HPDE6-E6E7 (cell line): ENCODE measurements around the gene CRY2.
"Not testable (repeated sequence)": the region's sequence is repeated elsewhere in the genome, so short reads cannot be mapped to it uniquely, and the experiment has no call there.

ENCODE experiments used
- DNase-seq: peaks from one replicate; pipeline ENCODE4 v3.0.0; 2011; ENCODE audit warnings: missing footprints; ENCODE audit errors: extremely low spot score

Gene CRY2

GRCh38 chr11:45899448-45900174 lies 52.3 kb downstream of the CRY2 start:
- DNase-seq: peak; percentile 91

- not testable (repeated sequence) for DNase-seq
Measured at GRCh38 chr11:45900175-45900800, 53.0 kb downstream of the CRY2 start.

- DNase-seq: no peak
Measured at GRCh38 chr11:45900916-45901617, 53.8 kb downstream of the CRY2 start.

- no peak for DNase-seq
Measured at GRCh38 chr11:45901626-45902025, 54.4 kb downstream of the CRY2 start.

DNA sequence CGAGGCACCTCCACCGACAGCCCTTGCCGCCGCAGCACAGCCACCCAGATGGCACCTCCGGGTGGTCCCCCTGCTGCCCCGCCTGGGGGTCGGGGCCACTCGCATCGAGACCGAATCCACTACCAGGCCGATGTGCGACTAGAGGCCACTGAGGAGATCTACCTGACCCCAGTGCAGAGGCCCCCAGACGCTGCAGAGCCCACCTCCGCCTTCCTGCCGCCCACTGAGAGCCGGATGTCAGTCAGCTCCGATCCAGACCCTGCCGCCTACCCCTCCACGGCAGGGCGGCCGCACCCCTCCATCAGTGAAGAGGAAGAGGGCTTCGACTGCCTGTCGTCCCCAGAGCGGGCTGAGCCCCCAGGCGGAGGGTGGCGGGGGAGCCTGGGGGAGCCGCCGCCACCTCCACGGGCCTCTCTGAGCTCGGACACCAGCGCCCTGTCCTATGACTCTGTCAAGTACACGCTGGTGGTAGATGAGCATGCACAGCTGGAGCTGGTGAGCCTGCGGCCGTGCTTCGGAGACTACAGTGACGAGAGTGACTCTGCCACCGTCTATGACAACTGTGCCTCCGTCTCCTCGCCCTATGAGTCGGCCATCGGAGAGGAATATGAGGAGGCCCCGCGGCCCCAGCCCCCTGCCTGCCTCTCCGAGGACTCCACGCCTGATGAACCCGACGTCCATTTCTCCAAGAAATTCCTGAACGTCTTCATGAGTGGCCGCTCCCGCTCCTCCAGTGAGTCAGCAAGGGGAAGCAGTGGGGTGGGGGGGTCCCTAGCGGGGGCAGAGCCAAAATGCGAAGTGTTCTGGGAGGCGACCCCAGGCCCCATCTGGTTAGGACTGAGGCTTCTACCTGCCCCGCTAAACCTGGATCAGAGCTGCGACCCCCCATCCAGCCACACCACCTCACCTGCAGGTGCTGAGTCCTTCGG lies 55.4 kb downstream of the CRY2 start:
- DNase-seq: no peak

- no peak for DNase-seq
Measured at GRCh38 chr11:45904309-45904915, 57.1 kb downstream of the CRY2 start.

DNA sequence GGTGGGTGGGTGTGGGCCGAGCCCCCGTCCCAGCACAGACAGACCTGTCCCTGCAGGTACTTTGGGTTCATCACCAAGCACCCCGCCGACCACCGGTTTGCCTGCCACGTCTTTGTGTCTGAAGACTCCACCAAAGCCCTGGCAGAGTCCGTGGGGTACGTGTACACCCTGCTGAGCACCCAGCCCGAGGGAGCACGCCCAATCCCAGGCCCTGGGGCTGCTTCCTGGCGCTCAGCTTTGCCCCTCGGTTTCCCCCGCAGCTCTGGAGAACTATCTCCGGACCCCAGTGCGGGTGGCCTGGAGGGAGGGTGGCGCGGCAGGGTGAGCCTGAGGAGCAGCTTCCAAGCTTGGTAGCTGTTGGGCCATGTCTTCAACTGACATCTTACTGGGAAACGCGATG lies 57.8 kb downstream of the CRY2 start:
- no peak for DNase-seq

DNA sequence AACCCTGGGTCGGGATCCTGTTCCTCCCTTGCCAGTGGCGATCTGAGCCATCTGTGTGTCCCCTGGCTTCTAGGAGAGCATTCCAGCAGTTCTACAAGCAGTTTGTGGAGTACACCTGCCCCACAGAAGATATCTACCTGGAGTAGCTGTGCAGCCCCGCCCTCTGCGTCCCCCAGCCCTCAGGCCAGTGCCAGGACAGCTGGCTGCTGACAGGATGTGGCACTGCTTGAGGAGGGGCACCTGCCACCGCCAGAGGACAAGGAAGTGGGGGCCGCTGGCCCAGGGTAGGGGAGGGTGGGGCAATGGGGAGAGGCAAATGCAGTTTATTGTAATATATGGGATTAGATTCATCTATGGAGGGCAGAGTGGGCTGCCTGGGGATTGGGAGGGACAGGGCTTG lies 58.3 kb downstream of the CRY2 start:
- DNase-seq: not testable (repeated sequence)

DNA sequence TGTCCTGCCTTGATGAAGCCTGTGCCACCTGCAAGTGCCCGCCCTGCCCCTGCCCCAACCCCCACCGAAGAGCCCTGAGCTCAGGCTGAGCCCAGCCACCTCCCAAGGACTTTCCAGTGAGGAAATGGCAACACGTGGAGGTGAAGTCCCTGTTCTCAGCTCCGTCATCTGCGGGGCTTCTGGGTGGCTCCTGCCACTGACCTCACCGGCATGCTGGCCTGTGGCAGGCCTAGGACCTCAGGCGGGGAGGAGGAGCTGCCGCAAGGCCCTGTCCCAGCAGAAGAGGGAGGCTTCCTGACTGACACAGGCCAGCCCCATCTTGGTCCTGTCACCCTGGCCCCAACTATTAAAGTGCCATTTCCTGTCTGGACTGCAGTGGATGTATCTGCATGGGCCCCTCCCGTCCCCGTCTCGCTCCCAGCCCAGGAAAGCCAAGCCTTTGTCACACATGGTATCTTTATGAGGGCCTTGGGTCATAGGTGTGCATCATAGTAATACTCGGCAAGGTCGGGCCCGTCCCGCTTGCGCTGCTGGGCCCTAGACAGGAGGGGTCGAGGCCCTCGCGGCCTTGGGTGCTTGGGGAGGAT lies 58.9 kb downstream of the CRY2 start:
- DNase-seq: no peak

DNA sequence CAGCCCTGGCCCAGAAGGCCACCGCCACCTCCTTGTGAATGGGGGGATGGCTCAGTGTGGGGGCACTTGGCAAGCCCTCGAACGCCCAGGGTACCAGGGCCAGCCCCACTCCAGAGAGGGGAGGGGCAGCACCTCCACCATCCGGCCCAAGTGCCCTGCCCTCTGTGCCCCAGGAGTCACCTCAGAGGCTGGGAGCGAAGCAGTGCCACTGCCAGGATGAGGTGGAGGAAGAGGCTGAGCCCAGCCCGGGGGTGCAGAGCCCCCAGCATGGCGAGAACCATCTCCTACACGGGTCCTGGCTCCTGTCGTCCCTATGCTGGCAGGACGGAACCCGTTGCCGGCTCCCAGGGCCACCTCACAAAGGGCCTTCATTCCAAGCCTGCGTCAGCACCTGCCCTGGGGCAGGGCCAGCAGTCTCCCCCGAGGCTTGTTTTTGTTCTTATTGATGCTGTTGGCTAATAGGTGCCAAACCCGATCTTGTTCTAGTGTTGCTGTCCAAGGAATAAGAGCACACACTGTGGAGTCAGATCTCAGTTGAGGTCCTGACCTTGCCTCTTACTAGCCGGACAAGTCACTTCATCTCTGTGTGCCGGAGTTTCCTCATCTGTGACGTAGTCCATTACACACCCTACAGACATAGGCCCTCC lies 59.8 kb downstream of the CRY2 start, which contains the start of gene FREY1:
FREY1 (minus strand) TSS at position 307 of the 647 bp plus-strand sequence; CDS start at position 281, 26 bp downstream.
- no peak for DNase-seq

DNA sequence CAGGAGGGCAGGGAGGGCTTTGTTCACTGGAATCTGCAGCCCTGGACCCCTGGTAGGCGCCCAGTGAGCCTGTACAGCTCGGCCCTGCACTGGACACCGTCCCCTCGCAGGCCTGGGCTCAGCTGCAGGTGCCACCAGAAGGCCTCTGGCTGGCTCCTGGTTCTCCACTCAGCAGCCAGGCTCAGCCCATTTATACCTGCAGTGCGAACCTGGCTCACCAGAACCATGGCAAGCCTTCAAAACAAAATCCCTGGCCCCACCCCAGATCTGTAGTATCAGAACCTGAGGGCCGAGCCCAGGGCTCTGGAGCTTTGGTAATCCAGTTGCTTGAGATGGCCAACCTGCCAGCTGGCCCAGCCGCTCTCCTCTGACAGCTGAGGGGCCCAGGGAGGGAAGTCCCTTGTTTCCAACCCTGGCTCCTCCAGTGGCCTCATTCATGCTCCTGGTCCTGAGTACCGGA lies 60.7 kb downstream of the CRY2 start:
- no peak for DNase-seq

DNA sequence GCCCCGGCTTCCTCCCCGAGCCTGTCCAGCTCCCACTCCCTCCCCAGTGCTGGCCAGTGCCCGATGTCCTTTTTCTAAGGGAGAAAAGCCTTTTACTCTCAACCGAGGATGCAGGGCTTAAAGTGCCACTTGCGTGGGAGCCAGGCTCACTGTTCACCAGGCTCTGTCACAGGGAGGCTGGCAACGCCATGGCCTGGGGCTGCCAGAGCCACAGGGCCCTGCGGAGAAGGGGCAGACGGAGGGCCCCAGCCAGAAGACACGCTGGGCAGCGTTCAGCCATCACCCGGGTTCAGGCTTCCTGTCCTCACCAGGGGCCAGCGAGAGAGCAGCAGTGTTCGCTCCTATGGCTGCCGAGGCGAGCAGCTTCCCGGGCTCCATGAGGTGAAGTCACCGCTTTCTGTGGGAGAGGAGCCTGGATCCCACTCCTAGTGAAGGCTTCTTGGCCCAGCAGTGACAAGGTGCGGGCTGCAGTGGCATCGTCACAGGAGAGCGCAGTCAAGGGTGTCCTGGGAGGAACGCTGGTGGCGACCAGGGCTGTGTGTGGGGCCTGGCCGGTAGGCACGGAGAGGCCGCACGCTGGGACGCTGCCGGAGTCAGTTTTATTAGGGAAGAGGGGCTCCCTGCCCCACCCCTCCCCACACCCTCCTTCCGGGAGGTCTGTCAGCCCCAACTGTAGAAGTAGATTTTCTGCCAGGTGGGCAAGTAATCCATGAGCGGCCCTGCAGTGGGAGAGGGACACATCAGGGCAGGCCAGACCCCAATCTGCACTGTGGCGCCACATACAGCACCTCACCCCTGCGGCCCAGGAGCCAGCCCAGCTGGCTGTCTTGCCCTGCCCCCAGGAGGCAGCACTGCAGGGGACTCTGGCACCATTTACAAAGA lies 62.6 kb downstream of the CRY2 start:
- DNase-seq: no peak

DNA sequence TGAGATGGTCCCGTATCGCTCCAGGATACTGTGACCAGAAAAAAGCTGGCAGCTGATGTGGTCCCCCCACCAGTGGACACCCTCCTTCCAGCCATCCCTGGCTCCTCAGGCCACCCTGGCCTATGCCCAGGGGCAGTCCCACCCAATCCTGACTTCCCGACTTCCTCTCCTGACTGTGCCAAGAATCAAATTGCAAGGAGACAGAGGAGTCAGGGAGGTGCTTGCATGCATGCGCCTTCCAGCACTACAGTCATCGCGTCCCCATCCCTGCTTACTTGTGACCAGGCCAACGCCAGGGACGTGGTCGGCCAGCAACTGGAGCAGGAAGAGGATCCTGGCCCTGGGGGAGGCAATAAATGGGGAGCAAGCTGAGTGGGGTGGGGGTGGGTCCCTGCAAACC lies 63.3 kb downstream of the CRY2 start:
- DNase-seq: no peak

- DNase-seq: no peak
Measured at GRCh38 chr11:45913514-45913913, 66.2 kb downstream of the CRY2 start.

GRCh38 chr11:45913942-45914635 lies 66.8 kb downstream of the CRY2 start:
- DNase-seq: no peak

DNA sequence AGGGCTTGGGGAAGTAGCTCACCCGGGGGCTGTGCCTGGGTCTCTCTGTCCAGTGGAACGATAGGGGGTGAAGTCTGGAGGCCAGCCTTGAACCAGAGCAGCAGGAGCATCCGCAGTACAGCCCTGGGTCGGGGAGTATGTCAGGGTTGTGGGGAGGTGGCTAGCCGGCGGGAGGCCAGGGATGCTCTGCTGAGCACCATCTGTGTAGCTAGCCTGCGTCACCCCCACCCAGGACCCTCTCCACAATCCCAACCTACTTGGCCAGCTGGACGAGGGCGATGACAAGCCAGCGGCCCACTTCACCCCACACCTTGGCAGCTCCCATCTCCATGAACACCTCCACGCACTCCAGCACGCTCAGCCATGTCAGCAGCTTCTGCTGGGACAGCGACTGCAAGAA lies 68.2 kb downstream of the CRY2 start:
- DNase-seq: no peak

GRCh38 chr11:45917286-45917622 lies 70.0 kb downstream of the CRY2 start:
- DNase-seq: no peak

DNA sequence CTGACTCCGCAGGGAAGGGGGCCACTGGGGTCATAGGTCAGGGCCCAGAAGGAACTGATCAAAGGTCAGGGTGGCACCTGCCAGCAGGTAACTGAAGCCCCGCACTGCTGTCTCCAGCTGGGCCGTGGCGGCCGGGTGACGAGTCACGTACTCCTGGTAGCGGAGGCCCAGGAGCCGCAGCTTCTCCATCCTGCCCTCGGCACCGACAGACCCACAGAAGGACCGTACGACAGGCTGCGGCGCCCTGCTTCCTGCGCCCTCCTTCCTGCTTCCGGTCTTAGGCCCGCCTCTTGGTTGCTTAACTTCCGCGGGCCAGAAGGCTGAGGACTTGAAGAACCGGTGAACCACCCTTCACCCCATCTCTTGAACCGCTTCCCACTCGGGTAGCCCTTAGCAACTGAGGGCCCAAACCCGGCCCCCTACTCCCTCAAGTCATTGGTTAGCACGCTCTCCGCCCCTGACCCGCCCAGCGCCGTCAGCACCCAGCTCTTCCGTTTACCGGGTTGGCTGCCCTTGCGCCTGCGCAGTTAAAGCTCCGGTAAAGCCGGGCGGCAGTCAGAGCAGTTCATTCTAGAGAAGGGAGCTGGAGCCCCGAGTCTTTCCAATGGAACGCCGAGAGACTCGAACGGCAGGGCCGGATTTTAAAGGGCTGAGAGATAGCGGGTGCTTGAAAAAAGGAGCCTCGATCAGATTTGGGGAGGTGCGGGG lies 70.5 kb downstream of the CRY2 start, which contains the start of gene PEX16:
PEX16 (minus strand) TSS at position 255 of the 708 bp plus-strand sequence; CDS start at position 189, 66 bp downstream.
- DNase-seq: peak; percentile 98
